ENCODE data around the gene HLA-DPA1.

HLA-DPA1 gene

GRCh38 chr6:33061987-33062386 is 11.5 kb downstream of the HLA-DPA1 start:
- DNase-seq, result peak; percentile 98

- DNase-seq, result peak; percentile 34
Observed at GRCh38 chr6:33057222-33058150, 16.0 kb downstream of the HLA-DPA1 start.

- DNase-seq, result no peak
Observed at GRCh38 chr6:33053230-33053629, 20.2 kb downstream of the HLA-DPA1 start.

GRCh38 chr6:33052627-33053026 is 20.8 kb downstream of the HLA-DPA1 start:
- DNase-seq, result no peak

- DNase-seq, result peak; percentile 65
Observed at GRCh38 chr6:33050014-33050810, 23.2 kb downstream of the HLA-DPA1 start.

GRCh38 chr6:33049323-33050013 is 24.0 kb downstream of the HLA-DPA1 start:
- DNase-seq, result no peak

GRCh38 chr6:33040157-33040556 is 33.3 kb downstream of the HLA-DPA1 start:
- DNase-seq, result no peak

GRCh38 chr6:33036535-33036934 is 36.9 kb downstream of the HLA-DPA1 start:
- DNase-seq, result no peak

GRCh38 chr6:33034554-33034953 is 38.9 kb downstream of the HLA-DPA1 start:
- no peak for DNase-seq

GRCh38 chr6:33030245-33030644 is 43.2 kb downstream of the HLA-DPA1 start:
- no peak for DNase-seq

- peak; percentile 43 for DNase-seq
Observed at GRCh38 chr6:33029328-33030184, 43.9 kb downstream of the HLA-DPA1 start.

GRCh38 chr6:33028220-33028849 is 45.1 kb downstream of the HLA-DPA1 start:
- DNase-seq, result peak; percentile 5

- DNase-seq, result no peak
Observed at GRCh38 chr6:33024521-33024920, 48.9 kb downstream of the HLA-DPA1 start.

GRCh38 chr6:33023536-33023935 is 49.9 kb downstream of the HLA-DPA1 start:
- no peak for DNase-seq

GRCh38 chr6:33021917-33022316 is 51.5 kb downstream of the HLA-DPA1 start:
- no peak for DNase-seq

GRCh38 chr6:33019372-33019771 is 54.1 kb downstream of the HLA-DPA1 start:
- no peak for DNase-seq

- peak; percentile 98 for DNase-seq
Observed at GRCh38 chr6:33018904-33019303, 54.5 kb downstream of the HLA-DPA1 start.

GRCh38 chr6:33018418-33018817 is 55.0 kb downstream of the HLA-DPA1 start:
- no peak for DNase-seq

- DNase-seq, result peak; percentile 18
Observed at GRCh38 chr6:33017694-33018353, 55.6 kb downstream of the HLA-DPA1 start.

- DNase-seq, result no peak
Observed at GRCh38 chr6:33017018-33017417, 56.4 kb downstream of the HLA-DPA1 start.

- DNase-seq, result no peak
Observed at GRCh38 chr6:33015798-33016197, 57.7 kb downstream of the HLA-DPA1 start.
